Hematopoietic multipotent progenitor cell treated with erythropoietin and hydrocortisone succinate and interleukin-3 and kit ligand, for 4 days (in vitro differentiated cells): ENCODE data around the gene TSNAXIP1.

Experiments
- DNase-seq: peaks from one replicate; pipeline ENCODE4 v3.0.0-alpha.2; 2015

TSNAXIP1 gene

DNA sequence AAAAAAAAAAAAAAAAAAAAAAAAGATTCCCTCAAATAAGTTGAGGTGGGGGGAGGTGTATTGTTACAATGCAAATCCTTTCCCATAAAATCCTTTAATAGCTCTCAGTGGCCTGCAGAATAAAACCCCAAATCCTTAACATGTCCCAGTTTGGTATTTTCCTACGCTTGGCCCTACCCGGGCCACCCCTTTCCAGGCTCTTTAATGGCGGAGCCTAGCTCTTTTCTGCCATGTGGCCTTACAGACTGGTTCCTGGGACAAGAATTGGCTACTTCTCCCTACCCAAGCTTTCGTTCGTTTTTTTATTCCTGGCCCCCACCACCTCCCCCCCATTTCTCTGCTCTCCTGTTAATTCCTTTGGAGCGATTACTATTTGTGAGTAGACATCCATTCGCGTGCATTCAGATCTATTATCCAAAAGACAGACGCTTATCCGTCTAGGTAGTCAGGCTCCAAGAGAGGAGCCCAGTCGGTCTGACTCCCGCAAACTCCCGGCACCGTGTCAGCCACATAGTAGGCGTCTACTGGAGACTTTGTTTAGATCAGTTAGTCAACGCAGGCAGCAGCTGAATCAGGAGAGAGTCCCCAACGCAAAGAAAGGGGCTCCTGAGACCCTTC, 34.6 kb downstream of the TSNAXIP1 start:
- no peak for DNase-seq

DNA sequence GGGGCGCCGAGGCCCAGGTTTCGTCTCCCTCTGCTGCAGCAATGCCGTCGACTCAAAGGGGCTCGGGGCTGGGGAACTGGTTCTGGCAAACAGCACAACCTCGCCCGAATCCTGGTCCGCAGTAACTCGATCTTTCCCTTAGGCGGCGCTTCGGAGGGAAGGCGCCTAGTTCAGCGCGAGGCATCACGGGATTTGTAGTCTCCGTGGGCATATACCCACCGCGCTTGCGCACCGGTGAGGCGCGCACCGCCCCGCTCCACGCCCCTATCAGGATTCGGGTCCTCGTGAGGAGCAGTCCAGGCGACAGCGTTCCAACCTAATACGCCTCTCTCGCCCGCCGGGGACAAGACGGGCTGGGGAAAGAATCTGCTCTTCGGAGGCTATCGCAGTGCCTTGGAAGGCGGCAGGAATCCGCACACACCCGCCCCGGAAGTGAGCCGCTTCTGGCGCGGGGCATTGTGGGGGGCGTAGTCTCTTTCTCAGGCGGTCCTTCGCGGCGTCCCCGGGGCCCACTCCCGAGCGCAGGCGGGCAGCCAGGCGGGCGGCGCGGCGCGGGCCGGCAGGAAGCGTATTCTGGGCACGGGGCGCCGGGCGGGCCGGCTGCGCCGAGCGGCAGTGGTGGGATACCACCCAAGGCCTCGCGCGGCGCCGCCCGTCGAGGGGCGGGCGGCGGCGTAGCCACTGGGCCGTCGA, 35.3 kb downstream of the TSNAXIP1 start, which contains the start of gene THAP11:
Gene THAP11, plus strand, starts transcription at position 505 of the 693 bp plus-strand sequence. CDS start 235 bp downstream, outside the sequence.
- peak; percentile 99 for DNase-seq

DNA sequence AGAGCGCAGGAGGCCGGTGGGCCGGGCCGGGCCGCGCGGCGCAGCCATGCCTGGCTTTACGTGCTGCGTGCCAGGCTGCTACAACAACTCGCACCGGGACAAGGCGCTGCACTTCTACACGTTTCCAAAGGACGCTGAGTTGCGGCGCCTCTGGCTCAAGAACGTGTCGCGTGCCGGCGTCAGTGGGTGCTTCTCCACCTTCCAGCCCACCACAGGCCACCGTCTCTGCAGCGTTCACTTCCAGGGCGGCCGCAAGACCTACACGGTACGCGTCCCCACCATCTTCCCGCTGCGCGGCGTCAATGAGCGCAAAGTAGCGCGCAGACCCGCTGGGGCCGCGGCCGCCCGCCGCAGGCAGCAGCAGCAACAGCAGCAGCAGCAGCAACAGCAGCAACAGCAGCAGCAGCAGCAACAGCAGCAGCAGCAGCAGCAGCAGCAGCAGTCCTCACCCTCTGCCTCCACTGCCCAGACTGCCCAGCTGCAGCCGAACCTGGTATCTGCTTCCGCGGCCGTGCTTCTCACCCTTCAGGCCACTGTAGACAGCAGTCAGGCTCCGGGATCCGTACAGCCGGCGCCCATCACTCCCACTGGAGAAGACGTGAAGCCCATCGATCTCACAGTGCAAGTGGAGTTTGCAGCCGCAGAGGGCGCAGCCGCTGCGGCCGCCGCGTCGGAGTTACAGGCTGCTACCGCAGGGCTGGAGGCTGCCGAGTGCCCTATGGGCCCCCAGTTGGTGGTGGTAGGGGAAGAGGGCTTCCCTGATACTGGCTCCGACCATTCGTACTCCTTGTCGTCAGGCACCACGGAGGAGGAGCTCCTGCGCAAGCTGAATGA, 36.0 kb downstream of the TSNAXIP1 start:
- DNase-seq, result peak; percentile 79

DNA sequence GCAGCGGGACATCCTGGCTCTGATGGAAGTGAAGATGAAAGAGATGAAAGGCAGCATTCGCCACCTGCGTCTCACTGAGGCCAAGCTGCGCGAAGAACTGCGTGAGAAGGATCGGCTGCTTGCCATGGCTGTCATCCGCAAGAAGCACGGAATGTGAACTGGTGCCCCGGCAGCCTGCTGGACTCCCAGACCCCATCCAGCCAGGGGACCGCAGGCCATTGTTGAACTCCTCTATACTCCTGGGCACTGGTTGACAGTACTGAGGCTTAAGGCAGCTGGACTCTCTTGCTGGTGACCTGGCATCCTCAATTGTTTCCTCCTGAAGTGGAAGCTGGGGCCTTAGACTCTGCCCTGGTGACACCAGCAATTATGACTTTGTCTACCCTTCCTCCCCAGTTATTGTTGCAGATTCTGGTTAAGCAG, 36.7 kb downstream of the TSNAXIP1 start:
- DNase-seq, result no peak

DNA sequence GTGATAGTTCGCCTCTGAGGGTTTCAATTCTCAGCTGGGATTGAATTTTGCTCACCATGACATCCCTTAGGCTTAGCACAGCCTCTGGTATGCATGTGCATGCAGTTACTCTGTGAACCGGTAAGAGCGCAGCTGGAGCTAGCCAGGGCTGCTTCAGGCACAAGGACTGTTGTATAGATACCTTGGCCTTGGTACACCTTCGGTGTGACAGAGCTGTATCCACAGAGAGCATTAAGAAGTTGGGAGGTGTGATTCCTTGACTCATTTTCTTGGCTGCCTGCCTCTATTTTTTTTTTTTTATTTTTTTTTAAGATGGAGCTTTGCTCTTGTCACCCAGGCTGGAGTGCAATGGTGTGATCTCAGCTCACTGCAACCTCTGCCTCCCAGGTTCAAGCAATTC, 37.8 kb downstream of the TSNAXIP1 start:
- no peak for DNase-seq

DNA sequence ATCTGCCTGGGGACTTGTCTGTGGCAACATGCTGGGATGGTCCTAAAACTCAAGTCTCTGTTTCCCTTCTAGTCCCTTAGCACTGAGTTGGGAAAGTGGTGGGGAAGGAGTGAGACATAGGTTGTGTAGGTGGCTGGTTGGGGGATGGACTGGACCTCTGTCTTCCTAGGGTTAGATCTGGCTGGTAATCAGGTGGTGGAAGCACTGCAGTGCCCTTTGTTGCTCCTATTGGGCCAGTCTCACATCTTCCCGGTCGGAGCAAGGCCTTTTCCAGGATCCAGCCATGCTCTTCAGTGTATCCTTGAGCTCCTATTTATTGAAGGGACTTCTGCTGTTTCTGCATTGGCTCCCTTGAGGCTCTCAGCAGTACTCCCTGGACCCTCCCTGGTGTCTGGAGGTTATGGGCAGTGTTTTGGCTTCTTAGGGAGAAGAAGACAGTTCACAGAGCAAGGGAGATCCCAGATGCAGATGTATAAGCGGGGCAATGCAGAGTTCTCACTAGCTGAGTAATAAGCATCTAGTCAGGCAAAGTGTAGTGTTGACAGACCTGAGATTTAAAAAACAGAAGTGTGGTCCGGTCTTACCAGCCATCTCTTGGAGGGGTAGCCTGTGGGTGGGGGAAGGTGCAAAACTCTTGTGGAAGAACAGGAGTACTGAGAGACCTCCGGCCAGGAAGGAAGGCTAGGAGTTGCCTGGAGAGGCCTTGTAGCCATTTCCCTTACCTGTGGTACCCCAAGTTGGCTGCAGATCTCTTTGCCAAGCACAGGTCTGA, 38.8 kb downstream of the TSNAXIP1 start:
- DNase-seq, result peak; percentile 27

DNA sequence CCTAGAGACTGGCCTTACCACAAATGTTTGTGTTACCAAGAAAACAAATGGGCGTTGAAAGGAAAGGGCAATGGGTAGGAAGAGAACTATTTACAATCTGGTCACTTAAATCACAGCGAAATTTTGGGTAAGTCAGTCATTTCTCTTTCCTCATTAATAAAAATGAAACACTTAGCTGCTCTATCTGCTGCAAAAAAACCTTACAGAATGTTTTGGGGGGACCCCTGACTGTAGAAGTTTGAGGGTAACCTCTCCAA, 39.3 kb downstream of the TSNAXIP1 start:
- no peak for DNase-seq

DNA sequence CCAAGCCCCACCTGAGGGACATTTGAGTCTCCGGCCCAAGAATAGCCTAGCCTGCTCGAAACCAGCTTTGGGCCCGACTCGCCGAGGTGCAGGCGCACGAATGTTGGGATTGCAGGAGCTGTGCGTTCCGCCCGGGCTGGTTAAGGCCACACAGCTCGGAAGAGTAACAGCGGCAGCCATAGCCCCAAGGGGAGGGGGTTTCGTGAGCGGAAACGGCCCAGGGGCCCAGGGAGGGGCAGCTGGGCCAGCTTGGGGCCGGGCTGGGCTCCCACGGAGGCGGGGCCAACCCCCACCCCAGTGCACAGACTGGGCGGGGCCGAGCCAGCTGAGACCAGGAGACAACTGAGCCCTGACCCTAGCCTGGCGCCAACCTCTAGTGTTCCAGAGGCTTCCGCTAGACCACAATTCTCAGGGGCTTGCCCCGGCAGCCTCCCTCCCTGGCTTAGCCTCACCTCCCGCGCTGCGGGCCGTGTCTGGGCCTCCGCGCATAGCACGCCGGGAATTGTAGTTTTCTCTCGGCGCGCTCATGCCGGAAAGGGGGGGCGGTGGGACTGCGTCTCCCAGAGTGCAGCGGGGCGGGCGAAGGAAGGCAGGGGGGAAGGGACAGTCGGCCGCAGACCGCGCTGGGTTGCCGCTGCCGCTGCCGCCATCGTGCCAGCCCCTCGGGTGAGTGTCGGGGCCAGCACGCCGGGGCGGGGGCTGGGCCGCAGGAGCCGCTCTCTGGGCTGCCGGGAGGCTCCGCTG, 39.8 kb downstream of the TSNAXIP1 start, which contains the start of gene NUTF2:
Gene NUTF2, plus strand, starts transcription at position 614 of the 744 bp plus-strand sequence. CDS start 18,198 bp downstream, outside the sequence.
- peak; percentile 98 for DNase-seq

DNA sequence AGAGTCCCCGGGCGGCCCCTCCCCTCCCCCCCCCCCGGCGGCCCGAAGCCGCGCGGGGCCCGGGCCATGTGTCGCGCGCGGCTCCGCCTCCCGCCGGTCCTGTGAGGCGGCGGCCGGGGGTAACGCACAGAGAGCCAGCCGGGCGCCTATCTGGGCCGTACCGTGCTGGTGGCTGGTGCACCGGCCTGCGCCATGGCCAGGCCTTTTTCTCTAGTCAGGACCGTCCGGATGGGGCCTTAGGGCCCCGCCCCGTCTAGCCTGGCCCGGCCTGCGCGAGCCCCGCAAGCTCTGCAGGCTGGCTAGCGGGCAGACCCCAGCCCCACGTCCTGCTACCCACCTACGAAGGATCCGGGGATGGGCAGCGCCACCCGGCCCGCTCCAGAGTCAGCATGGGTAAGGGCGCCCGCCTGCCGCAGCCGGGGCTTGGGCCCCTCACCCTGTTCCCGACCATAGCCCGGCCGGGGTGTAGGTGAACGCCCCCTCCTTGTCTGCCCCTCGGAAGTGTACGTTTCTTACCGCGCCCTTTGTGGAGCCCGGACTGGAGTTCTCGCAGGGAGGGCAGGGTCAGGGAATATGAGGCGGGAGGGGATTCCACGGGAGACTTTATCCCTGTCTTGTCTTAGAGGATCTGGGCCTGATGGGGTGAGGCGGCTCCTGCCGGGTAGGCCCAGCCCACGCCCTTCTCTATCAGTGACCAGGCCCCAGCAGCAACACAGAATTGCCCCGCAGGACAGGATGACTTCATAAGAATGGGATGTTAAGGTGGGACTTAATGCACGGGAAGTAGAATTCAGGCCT, 40.6 kb downstream of the TSNAXIP1 start, which contains the start of gene CENPT:
Gene CENPT, minus strand, starts transcription at position 630 of the 798 bp plus-strand sequence. CDS start 13,834 bp downstream, outside the sequence.
- peak; percentile 81 for DNase-seq

DNA sequence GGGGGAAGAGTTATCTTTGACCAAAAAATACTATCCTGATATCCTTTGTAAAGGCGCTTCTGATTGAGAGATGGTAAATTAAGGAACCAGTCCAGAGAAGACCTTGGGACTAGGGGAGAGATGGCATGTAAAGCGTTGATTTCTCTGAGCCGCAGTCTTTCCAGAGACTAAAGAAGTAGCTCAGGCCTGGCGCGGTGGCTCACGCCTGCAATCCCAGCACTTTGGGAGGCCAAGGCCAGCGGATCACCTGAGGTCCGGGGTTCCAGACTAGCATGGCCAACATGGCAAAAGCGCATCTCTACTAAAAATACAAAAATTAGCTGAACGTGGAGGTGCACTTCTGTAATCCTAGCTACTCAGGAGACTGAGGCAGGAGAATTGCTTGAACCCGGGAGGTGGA, 41.4 kb downstream of the TSNAXIP1 start:
- no peak for DNase-seq

DNA sequence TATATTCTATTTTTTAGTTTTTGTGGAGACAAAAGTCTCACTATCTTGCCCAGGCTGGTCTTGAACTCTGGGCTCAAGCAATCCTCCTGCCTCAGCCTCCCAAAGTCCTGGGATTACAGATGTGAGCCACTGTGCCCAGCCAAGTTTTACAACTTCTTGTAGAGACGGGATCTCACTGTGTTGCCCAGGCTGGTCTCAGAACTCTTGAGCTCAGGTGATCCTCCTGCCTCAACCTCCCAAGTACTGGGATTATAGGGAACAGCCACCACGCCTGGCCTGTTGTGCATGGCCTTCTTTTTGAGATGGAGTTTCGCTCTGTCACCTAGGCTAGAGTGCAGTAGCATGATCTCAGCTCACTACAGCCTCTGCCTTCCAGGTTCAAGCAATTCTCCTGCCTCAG, 47.0 kb downstream of the TSNAXIP1 start:
- DNase-seq, result no peak

DNA sequence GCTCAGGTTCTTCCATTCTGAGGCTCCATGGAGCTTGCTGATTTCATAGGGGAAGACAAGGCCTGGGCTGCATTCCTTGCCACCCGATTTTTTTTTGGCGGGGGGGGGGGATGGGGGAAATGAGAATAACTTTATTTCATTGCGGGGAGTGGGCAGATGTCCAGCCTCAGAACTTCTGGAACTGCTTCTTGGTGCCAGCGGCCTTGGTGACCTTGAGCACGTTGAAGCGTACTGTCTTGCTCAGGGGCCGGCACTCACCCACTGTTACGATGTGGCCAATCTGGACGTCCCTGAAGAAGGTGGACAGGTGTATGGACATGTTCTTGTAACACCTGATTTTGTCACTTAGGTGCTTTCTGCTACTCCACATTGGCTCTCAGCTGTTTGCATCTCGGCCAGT, 49.1 kb downstream of the TSNAXIP1 start:
- DNase-seq, result no peak

DNA sequence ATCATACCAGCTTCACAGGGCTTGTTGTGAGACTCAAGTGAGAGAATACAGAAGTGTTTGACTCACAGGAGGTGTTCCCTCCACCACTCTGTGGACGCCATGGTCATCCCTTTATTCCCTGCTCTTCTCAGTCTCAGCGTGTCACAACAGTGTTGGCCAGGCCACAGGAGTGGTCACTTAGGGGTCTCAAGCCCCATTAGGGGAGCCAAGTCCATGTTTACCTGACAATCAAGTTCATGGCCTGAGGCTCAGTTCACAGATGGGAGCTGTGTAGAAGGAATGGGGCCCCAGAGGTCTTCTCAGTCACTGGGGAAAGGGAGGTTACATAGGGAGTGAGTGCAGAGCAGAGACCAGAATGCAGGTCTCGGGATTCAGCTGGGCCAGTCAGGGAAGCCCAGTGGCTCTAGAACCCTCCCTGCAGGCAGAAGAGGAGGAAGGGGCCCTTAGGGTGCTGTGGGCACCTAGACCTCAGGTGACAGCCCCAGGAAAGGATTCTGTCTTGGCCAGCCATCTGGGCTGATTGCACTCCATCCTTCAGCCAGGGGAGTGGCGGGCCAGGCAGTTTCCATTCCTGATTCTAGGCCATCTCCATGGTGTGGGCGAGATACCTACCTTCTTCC, 50.3 kb downstream of the TSNAXIP1 start:
- no peak for DNase-seq

DNA sequence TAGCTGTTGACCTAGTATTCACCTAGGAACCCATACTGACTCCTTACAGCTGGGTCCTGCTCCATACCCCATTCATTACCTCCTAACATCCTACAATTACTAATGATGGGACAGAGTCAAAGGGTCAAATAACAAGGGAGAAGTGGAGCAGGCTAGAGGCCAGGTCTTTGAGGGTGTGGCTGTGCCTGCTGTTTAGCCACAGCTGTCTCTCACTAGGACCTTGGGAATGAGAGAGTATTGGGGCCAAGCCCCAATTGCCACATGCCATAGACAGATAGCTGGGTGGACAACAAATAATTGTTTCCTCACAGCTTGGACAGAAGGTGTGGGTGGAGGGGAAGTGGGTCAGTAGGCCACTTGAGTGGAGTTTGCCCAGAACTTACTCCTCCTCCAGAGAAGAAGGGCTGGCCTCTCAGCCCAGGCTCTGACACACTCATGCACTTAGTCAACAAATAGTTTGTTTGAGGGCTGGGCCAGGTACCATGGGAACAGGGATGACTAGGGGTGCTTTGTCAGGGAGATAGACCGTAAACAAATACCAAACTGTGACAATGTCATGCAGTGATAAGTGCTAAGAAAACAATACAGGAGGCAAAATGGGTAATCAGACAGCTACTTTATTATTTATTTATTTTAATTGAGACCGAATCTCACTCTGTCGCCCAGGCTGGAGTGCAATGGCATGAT, 51.0 kb downstream of the TSNAXIP1 start:
- DNase-seq, result peak; percentile 50

DNA sequence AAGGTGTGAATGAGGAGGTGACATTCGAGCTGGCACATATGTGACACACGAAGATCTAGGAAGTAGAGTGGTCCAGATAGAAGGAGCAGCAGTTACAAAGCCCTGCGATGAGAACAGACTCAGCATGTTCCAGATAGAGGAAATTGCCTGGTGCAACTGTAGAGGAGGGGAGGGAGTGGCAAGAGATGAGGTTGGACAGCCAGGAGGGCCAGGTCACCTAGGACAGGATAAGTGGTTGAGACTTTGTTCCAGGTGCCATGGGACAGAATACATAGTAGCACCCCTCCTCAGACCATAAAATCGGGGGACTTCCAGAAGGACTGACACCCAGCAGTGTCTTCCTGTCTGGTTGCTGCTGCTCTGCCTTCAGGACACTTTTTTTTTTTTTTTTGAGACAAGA, 51.8 kb downstream of the TSNAXIP1 start:
- DNase-seq, result no peak

DNA sequence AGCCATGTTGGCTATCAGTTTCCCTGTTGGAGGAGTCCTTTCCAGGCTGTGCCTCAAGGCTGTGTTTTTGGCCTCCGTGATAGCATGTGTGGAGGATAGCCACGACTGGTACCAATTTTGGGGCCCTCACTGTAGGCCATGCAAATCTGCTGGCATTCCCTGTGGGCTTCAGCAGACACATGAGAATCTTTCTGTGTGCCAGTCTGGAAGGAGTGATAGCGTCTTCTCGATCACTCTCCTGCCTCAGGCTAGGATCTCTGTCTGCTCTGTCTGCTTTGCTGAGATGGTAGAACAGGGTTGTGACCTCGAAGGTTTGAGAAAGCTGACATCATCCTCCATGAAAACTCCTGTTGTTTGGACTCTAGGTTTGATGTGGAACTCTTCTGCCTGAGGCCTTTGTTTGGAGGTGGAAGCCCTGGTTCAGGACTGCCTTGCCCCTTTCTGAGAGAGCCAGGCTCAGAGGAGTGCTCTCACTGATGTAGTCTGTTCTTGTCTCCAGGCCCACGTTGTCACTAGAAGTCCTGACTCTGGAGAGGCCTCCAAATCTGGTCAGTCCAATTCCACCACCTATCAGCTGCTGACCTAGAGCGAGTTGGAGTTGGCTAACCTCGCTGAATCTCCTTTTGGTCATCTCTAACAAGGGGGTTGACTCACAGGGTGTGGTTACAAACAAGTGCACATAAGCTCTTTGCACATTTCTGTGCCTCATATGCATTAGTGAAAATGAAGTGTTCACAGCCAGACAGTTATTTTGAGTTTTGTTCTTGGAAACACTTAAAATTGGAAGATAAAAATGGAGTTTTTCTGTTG, 54.1 kb downstream of the TSNAXIP1 start:
- DNase-seq, result no peak

DNA sequence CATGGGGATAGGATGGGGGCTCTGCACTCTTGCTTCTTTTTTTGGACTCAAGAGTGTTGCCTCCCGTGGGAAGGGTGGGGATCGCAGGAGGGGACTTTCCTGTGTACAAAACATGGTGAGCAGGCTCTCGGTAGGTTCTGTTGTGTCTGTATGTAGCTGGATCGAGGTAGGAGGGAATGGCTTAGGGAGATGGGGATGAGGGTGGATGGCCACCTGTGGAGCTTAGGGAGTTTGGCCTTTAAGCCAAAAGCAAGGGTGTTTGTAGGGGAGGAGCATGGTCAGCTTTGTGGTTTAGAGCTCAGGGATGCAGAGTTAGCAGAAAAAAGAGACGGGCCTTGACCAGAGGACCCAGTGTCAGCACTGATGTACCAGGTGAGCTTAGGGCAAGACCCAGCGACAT, 55.2 kb downstream of the TSNAXIP1 start:
- DNase-seq, result no peak

DNA sequence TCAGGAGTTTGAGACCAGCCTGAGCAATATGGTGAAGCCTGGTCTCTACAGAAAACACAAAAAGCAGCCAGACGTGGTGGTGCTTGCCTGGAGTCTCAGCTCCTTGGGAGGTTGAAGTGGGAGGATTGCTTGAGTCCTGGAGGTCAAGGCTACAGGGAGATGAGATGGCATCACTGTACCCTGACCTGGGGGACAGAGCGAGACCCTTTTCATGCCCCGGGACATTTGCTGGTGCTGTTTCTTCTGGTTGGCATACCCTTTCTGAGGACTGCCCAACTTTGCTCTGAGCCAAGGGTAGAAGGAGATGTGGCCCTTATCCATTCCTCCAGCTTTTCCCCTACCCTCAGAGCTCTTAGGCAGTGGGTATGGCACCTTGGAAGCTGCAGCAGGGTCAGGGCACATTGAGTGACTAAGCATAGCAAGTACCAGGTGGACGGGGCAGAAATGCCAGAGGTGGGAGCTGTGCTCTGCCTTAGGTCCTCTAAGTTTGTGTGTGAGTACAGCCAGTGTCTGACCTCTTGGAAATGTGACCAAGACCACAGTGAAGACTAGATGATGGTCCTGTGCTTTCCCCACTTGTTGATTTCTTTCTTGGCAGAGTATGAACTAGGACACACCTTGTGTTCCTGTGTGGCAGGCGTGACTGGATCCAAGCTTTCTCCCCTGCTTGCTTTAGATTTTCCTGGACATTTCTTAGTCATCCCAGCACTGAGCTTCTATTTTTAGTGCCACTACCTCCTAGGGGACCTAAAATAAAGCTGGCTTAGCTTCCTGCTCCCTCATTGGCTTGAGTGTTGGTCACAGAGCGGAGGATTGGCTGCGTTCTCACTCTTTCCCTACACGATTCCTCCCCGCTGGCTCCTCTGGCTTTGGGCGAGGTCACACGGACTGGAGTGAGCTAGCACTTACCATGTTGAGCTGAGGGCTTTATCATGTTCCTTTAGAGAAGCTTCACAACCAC, 56.2 kb downstream of the TSNAXIP1 start:
- DNase-seq, result no peak
